SK-N-SH (cell line): ENCODE results near the gene ABCC2. TPM values are rescaled to one million over a fixed set of nuclear protein-coding genes. Genes with fewer than 3 reads are reported as not detected.

Experiments
- CTCF ChIA-PET: fragments of 300-600, 350-600 bp; formaldehyde crosslinking; extraction: SDS; loops from one replicate; lab custom pipeline; 2021; lab: Yijun Ruan, JAX
- POLR2A ChIA-PET: fragments of 350-600 bp; sonication (Branson Sonifier 250); formaldehyde crosslinking; extraction: SDS; loops from one replicate; lab custom pipeline; 2020; ENCODE audit warnings: antibody characterized with exemption, inconsistent platforms; lab: Yijun Ruan, JAX
- DNase-seq: peaks from one replicate; pipeline ENCODE4 v3.0.0; 2012
- H2AFZ ChIP-seq: fragments of 200-600 bp; sonication (generic); 2 replicates; pipeline ENCODE4 v1.8.1; 2016; ENCODE audit warnings: antibody characterized with exemption, mild to moderate bottlenecking, low read depth
- H3F3A ChIP-seq: fragments of 200-600 bp; sonication (generic); replicated peaks from 2 replicates; pipeline ENCODE3; 2016; ENCODE audit warnings: antibody characterized with exemption, mild to moderate bottlenecking; ENCODE audit not compliant: insufficient read depth
- H3K27ac ChIP-seq, 2 experiments: fragments of 200-500 bp in 1 of 2; fragments of 200-600 bp in 1 of 2; sonication (Bioruptor generic) in 1 of 2; sonication (generic), shearing (Covaris generic) in 1 of 2; 2 replicates each; pipeline versions ENCODE4 v1.5.1 to v1.6.1; 2014 to 2016; ENCODE audit warnings: low read depth in 2 of 2, inconsistent platforms in 1 of 2, low read length in 1 of 2, mild to moderate bottlenecking in 1 of 2, mixed read lengths in 1 of 2
- H3K27me3 ChIP-seq: fragments of 200-600 bp; sonication (generic), shearing (Covaris generic); 2 replicates; pipeline ENCODE4 v1.6.1; 2016; ENCODE audit warnings: mixed run types; ENCODE audit not compliant: insufficient read depth
- H3K36me3 ChIP-seq, 2 experiments: fragments of 200-500 bp in 1 of 2; fragments of 200-600 bp in 1 of 2; sonication (Bioruptor generic) in 1 of 2; sonication (generic) in 1 of 2; replicated peaks in 1 of 2; 2 replicates each; pipeline versions ENCODE3 to v1.5.1; 2014 to 2016; ENCODE audit warnings: low read length in 1 of 2, mild to moderate bottlenecking in 1 of 2; ENCODE audit not compliant: insufficient read depth in 2 of 2, control insufficient read depth in 1 of 2
- H3K4me1 ChIP-seq, 2 experiments: fragments of 200-500 bp in 1 of 2; fragments of 200-600 bp in 1 of 2; sonication (Bioruptor generic) in 1 of 2; sonication (generic), shearing (Covaris generic) in 1 of 2; 2 replicates each; pipeline versions ENCODE4 v1.5.1 to v1.6.1; 2014 to 2016; ENCODE audit warnings: low read depth in 1 of 2, low read length in 1 of 2, mixed run types in 1 of 2; ENCODE audit not compliant: insufficient read depth in 2 of 2, control insufficient read depth in 1 of 2
- H3K4me2 ChIP-seq: fragments of 200-600 bp; sonication (generic), shearing (Covaris generic); 2 replicates; pipeline ENCODE4 v1.6.1; 2017; ENCODE audit warnings: mixed run types
- H3K4me3 ChIP-seq, 2 experiments: fragments of 200-500 bp in 1 of 2; fragments of 200-600 bp in 1 of 2; sonication (Bioruptor generic) in 1 of 2; sonication (generic), shearing (Covaris generic) in 1 of 2; 2 replicates each; pipeline versions ENCODE4 v1.5.1 to v1.8.1; 2014 to 2016; ENCODE audit warnings: low read depth in 2 of 2, inconsistent platforms in 1 of 2, low read length in 1 of 2, mild to moderate bottlenecking in 1 of 2, mixed read lengths in 1 of 2, moderate library complexity in 1 of 2
- H3K79me2 ChIP-seq: fragments of 200-600 bp; sonication (generic); 2 replicates; pipeline ENCODE4 v1.8.1; 2017; ENCODE audit warnings: mild to moderate bottlenecking; ENCODE audit not compliant: insufficient read depth
- H3K9ac ChIP-seq: fragments of 200-600 bp; sonication (generic); 2 replicates; pipeline ENCODE4 v1.6.1; 2017; ENCODE audit warnings: mixed run types
- H3K9me2 ChIP-seq: fragments of 200-600 bp; sonication (generic); 2 replicates; pipeline ENCODE4 v1.6.1; 2017; ENCODE audit warnings: mixed run types
- H3K9me3 ChIP-seq: fragments of 200-600 bp; sonication (generic); 2 replicates; pipeline ENCODE4 v1.6.1; 2017; ENCODE audit warnings: mixed run types, mild to moderate bottlenecking, moderate library complexity
- H4K20me1 ChIP-seq: fragments of 200-600 bp; sonication (generic); 2 replicates; pipeline ENCODE4 v1.6.1; 2017; ENCODE audit warnings: mild to moderate bottlenecking, mixed run types; ENCODE audit not compliant: insufficient read depth
- CTCF ChIP-seq: fragments of 200-600 bp; sonication (generic); IDR thresholded peaks from 2 replicates; pipeline ENCODE4 v1.6.1; 2017; ENCODE audit warnings: antibody characterized with exemption, mild to moderate bottlenecking, moderate library complexity
- ELF1 ChIP-seq: IDR thresholded peaks from 2 replicates; pipeline ENCODE4 v1.4.0; 2012
- EP300 ChIP-seq, 2 experiments: IDR thresholded peaks; 2 replicates each; pipeline versions ENCODE4 v1.4.0 to v1.6.1; 2012; ENCODE audit warnings: borderline replicate concordance in 1 of 2, low read depth in 1 of 2, low read length in 1 of 2
- FOSL2 ChIP-seq: IDR thresholded peaks from 2 replicates; pipeline ENCODE4 v1.4.0; 2012; ENCODE audit warnings: low read depth, mild to moderate bottlenecking, moderate library complexity, borderline replicate concordance
- GABPA ChIP-seq: IDR thresholded peaks from 2 replicates; pipeline ENCODE4 v1.4.0; 2012; ENCODE audit warnings: low read depth, mild to moderate bottlenecking
- MEF2A ChIP-seq: IDR thresholded peaks from 2 replicates; pipeline ENCODE4 v1.4.0; 2012; ENCODE audit warnings: low read depth, borderline replicate concordance
- MXI1 ChIP-seq: IDR thresholded peaks from 2 replicates; pipeline ENCODE4 v1.6.1; 2012; ENCODE audit warnings: mild to moderate bottlenecking, low read depth, low read length, improper control_type of control experiment
- NRF1 ChIP-seq: IDR thresholded peaks from 2 replicates; pipeline ENCODE4 v1.6.1; 2012; ENCODE audit warnings: low read depth, mild to moderate bottlenecking, low read length
- RAD21 ChIP-seq: IDR thresholded peaks from 2 replicates; pipeline ENCODE4 v1.6.1; 2012; ENCODE audit warnings: mild to moderate bottlenecking, low read length
- RFX5 ChIP-seq: IDR thresholded peaks from 2 replicates; pipeline ENCODE4 v1.6.1; 2012; ENCODE audit warnings: mild to moderate bottlenecking, improper control_type of control experiment, low read length
- SMC3 ChIP-seq: IDR thresholded peaks from 2 replicates; pipeline ENCODE4 v1.6.1; 2012; ENCODE audit warnings: low read depth, low read length, improper control_type of control experiment
- TEAD4 ChIP-seq: IDR thresholded peaks from 2 replicates; pipeline ENCODE4 v1.4.0; 2012; ENCODE audit warnings: mild to moderate bottlenecking, borderline replicate concordance; ENCODE audit not compliant: insufficient read depth
- ZBTB33 ChIP-seq: IDR thresholded peaks from 2 replicates; pipeline ENCODE4 v1.4.0; 2012; ENCODE audit warnings: low read depth, borderline replicate concordance
- WGBS: methylation state at CpG from one replicate; pipeline ENCODE4 v1.1.6; 2017; ENCODE audit warnings: low lambda C conversion rate; 5-methylcytosine and 5-hydroxymethylcytosine counted together
- polyA plus RNA-seq, 3 experiments: library from polyadenylated mRNA; depleted of rRNA; stranded (reverse); fragments of >200 nt; gene quantifications; 2 replicates each; pipeline ENCODE4 v1.2.3, GENCODE V29; 2012
- TF ChIP-seq, protein P1 (sequence below): IDR thresholded peaks from 2 replicates; pipeline ENCODE4 v1.6.1; 2012; ENCODE audit warnings: mild to moderate bottlenecking, low read depth, low read length, moderate library complexity
- TF ChIP-seq, protein P2 (sequence below): fragments of 150-350 bp; IDR thresholded peaks from 2 replicates; pipeline ENCODE4 v1.6.1; 2017; ENCODE audit warnings: antibody characterized with exemption, low read length, low read depth, borderline replicate concordance

Gene ABCC2
- polyA plus RNA-seq, 1 of the 3 experiments (the other 2 are of a cell fraction), result 0.48 TPM

DNA sequence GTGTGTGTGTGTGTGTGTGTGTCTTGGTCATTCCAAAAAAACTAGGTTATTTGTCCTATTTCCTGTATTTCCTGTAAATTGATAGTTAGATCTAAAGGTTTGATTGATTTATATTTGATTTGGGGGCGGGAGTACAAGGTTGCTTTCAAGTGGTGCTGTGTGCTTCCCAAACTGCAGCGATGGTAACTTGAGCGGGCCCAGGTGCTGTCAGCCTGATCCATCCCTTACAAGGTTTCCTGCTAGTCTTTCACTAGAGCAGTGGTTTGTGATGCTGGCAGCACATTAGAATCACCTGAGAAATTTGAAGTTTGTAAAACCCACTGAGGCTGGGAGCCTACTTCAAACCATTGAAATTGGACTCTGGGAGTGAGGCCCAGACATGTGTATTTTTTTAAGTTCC is 23.7 kb downstream of the ABCC2 start:
- POLR2A ChIA-PET, result no interaction called here
- TF ChIP-seq GABPA, result no peak
- TF ChIP-seq ELF1, result no peak
- TF ChIP-seq SMC3, result no peak
- TF ChIP-seq MEF2A, result no peak
- TF ChIP-seq, protein P1, sequence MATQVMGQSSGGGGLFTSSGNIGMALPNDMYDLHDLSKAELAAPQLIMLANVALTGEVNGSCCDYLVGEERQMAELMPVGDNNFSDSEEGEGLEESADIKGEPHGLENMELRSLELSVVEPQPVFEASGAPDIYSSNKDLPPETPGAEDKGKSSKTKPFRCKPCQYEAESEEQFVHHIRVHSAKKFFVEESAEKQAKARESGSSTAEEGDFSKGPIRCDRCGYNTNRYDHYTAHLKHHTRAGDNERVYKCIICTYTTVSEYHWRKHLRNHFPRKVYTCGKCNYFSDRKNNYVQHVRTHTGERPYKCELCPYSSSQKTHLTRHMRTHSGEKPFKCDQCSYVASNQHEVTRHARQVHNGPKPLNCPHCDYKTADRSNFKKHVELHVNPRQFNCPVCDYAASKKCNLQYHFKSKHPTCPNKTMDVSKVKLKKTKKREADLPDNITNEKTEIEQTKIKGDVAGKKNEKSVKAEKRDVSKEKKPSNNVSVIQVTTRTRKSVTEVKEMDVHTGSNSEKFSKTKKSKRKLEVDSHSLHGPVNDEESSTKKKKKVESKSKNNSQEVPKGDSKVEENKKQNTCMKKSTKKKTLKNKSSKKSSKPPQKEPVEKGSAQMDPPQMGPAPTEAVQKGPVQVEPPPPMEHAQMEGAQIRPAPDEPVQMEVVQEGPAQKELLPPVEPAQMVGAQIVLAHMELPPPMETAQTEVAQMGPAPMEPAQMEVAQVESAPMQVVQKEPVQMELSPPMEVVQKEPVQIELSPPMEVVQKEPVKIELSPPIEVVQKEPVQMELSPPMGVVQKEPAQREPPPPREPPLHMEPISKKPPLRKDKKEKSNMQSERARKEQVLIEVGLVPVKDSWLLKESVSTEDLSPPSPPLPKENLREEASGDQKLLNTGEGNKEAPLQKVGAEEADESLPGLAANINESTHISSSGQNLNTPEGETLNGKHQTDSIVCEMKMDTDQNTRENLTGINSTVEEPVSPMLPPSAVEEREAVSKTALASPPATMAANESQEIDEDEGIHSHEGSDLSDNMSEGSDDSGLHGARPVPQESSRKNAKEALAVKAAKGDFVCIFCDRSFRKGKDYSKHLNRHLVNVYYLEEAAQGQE, result no peak
- TF ChIP-seq, all 33 proteins: peak for 0
- 68% methylated on average over 3 of the region's 3 CpGs for WGBS
- H2AFZ ChIP-seq, result no peak overlapping the region
- H3K4me1 ChIP-seq, result no peaks in the 10 kb centered on the region
- DNase-seq, result no peak
- H3K79me2 ChIP-seq, result no peaks in the 10 kb centered on the region
- H3K36me3 ChIP-seq, result no peaks in the 10 kb centered on the region
- H3F3A ChIP-seq, result peaks cover 4% of the 10 kb centered on the region
- H3K4me2 ChIP-seq, result no peak overlapping the region
- no peak overlapping the region for H3K9ac ChIP-seq
- CTCF ChIA-PET, result interaction anchor here (1.8 kb wide), 1 partner anchor 40 kb away, joined by 10 read pairs; no protein-coding TSS in a partner anchor
- no peaks in the 10 kb centered on the region for H3K9me2 ChIP-seq
- no peaks in the 10 kb centered on the region for H3K27me3 ChIP-seq
- H3K4me3 ChIP-seq, result no peak overlapping the region
- no peaks in the 10 kb centered on the region for H3K9me3 ChIP-seq
- no peak overlapping the region for H3K27ac ChIP-seq
- H4K20me1 ChIP-seq, result no peaks in the 10 kb centered on the region

DNA sequence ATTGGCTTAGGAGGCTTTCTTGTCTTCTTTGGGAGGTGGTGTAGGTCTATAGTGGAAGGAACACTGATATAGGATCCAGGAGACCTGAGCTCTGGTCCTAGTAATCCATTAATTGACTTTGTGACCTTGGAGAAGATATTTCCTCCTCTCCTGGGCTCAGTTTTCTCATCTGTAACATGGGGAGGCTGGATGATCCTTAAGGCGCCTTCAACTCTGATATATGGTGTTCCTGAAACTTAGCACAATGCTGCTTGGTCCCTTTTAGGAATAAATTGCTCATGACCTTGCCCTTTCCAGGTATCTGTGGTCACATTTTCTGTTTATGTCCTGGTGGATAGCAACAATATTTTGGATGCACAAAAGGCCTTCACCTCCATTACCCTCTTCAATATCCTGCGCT is 25.3 kb downstream of the ABCC2 start:
- Histone ChIP-seq H3K4me3 (no peak overlapping the region), H3K4me2 (no peak overlapping the region), H3K27me3 (no peaks in the 10 kb centered on the region), H3K36me3 (no peaks in the 10 kb centered on the region), H3K9me3 (no peaks in the 10 kb centered on the region), H3K27ac (no peak overlapping the region), H3K79me2 (no peaks in the 10 kb centered on the region), H4K20me1 (no peaks in the 10 kb centered on the region), H3F3A (peaks cover 4% of the 10 kb centered on the region), H2AFZ (no peak overlapping the region), H3K4me1 (no peaks in the 10 kb centered on the region), H3K9ac (no peak overlapping the region), H3K9me2 (no peaks in the 10 kb centered on the region)
- POLR2A ChIA-PET, result no interaction called here
- WGBS, result 95% methylated on average over 2 of the region's 2 CpGs
- no peak for DNase-seq
- CTCF ChIA-PET, result interaction anchor here (1.8 to 2.2 kb wide), 2 partner anchors 38 kb away, joined by 8 to 10 read pairs; no protein-coding TSS in a partner anchor
- TF ChIP-seq TEAD4 (no peak), RFX5 (no peak), EP300 (IDR thresholded peaks at IDR 0.05; ENCODE audit: borderline replicate concordance in 1 of 2, low read depth in 1 of 2, low read length in 1 of 2) (no peak), NRF1 (no peak), ZBTB33 (no peak), CTCF (no peak), MXI1 (no peak), FOSL2 (no peak), RAD21 (no peak)
- TF ChIP-seq, protein P1, result no peak
- TF ChIP-seq, protein P2, sequence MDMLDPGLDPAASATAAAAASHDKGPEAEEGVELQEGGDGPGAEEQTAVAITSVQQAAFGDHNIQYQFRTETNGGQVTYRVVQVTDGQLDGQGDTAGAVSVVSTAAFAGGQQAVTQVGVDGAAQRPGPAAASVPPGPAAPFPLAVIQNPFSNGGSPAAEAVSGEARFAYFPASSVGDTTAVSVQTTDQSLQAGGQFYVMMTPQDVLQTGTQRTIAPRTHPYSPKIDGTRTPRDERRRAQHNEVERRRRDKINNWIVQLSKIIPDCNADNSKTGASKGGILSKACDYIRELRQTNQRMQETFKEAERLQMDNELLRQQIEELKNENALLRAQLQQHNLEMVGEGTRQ, result no peak
